Measurements from ENCODE around the gene TBC1D22A.
"Not testable (repeated sequence)": the region's sequence is repeated elsewhere in the genome, so short reads cannot be mapped to it uniquely, and the experiment has no call there.

Gene TBC1D22A

DNA sequence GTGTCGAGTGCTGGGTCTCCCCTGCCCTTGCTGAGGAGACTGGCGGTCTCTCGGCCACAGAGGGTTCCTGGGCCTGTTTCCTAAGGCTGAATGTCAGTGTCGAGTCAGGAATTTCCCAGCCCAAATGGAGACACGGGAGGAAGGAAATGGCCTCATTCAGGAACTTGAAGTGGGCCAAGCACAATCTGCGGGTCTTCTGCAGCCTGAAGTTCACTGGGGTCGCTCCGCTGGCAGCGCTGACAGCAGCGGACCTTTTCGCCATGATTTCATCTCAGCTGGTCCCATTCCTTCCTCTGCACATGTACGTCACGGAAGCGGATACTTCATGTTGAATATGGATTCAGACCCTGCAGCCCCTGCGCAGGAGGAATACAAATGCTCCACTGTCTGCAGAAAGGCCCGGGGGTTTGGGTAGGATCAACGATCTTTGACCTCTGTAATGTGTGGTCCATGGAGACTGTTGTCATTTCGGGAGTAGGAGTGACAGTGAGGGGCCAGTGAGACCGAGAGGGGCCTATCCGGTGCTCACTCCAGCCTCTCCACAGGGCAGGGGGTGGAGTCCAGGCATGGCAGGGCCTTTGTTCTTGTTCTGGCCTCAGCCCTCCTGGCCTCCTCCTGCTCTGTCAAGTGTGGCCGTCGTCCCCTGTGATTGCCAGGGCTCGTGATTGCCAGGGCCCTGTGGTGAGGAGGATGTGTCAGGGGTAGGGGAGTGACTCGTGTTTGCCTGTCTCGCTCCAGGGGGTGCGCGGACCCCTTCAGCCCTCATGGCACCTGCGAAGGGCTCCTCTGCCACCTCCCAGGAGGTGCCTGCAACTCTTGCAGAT lies 402.3 kb downstream of the TBC1D22A start:
- DNase-seq: no peak

DNA sequence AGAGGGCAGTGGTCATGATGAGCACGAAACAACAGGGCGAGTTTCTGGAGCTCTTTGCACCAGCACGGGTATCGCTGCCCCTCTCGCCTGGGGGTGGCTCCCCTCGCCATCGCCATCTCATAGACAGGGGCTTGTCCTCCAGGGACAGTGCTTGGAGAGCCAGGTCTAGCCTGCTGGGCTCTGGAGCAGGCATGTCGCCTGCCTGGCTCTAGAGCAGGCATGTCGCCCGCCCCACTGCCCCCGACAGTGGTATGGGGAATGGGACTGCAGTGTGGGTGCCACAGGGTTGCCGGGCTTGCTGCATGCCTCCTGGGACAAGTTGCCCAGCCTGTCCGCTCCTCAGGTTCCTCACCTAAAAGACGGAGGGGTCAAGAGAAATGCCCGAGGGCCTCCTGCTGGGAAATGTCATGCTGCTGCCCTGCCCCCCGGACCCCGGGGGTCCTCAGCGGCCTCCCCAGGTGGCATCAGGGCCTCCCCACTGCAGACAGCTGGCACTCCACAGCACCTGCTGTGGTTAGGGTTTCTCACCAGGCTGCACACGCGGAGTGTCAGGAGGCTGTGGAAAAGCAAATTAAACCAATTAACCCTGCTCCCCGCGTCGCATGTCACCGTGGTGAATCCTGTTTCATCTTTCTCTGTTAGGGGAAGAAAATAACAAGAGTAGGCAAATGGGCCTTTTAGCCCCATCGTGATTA lies 403.0 kb downstream of the TBC1D22A start:
- no peak for DNase-seq

DNA sequence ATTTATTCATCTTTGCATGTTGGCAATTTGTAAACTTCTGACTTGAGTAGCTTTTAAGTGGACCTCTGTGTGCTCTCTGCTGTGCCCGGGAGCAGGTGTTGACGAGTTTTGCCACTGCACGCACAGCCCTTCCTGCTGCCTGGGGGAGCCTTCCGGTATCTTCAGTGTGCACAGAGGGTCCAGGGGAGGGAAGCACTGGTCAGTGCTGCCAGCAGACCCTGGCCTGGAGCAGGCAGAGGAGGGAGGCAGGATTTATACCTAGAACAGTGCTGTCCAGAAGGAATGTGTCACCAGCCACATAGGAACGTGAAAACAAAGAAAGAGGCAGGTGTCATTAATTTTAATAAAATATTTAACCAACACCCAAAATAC lies 403.6 kb downstream of the TBC1D22A start:
- no peak for DNase-seq

DNA sequence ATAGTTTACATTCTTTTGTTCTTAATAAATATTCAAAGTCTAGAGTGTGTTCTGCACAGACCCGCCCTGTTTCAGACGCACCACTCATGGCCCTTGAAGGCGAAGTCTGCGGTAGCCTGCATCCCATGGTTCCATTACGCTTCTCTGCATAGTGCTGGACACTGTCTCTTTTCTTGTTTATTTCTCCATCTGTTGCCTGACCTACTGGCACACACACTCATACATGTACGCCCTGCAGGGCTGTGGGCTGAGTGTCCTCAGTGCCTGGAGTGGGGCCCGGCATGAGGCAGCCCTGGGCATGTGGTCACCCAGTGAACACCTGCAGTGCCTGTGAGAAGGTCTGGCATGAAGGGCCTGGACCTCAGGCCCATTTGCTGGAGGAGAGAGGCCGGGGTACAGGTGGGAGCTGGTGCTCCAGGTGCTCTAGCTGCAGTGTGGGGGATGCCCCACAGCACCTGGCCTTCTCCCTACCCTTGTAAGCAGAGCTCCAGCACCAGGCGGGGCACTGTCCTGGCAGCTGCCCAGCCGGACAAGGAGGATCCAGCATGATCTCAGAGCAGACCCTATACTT lies 404.1 kb downstream of the TBC1D22A start:
- no peak for DNase-seq

DNA sequence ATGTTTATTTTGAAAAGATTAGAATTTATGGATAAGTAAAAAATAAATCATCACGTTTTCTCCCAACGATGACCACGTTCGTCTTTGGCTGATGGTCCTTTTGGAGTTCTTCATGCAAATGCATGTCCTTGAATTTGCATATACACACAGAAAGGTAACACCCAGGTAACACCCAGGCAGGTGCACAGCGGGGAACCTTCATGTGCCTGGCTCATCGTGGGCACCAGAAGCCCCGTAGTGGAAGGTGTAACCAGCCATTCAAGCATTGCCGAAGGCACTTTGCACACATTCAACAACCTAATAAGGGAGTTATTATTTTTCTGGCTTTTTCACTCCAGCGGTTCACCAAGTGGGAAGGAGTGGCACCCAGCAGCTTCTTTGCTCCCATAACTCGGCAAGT lies 404.6 kb downstream of the TBC1D22A start:
- DNase-seq: no peak

DNA sequence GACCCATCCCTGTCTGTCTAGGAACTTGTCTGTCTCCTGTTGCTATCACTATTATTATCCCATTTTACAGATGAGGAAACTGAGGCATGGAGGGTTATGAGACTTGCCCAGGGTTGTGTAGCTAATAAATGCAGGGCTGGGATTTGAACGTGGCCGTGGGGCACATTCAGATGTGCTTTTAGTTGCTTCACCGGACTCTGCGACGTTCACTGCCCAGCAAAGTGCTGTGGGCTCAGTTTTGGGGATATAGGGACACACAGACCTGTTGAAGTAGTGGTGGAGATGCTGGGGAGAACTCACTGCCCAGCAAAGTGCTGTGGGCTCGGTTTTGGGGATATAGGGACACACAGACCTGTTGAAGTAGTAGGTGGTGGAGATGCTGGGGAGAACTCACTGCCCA lies 405.5 kb downstream of the TBC1D22A start:
- DNase-seq: not testable (repeated sequence)

DNA sequence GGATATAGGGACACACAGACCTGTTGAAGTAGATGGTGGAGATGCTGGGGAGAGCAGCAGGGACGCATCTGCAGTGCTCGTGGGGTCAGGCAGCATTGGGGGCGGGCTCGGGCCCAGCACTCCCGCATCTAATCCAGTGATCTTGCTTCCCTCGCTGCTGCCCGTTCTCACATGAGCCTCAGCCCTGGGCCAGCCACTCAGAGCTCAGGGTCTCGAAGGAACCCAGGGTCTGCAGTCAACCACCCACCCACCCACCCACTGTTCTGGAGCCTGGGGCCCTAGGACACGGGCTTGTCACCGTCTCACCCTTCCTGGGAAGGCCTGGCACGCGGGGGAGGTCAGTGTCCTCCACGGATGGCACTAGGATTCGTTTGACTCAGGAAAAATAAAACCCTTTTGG lies 406.0 kb downstream of the TBC1D22A start:
- no peak for DNase-seq

DNA sequence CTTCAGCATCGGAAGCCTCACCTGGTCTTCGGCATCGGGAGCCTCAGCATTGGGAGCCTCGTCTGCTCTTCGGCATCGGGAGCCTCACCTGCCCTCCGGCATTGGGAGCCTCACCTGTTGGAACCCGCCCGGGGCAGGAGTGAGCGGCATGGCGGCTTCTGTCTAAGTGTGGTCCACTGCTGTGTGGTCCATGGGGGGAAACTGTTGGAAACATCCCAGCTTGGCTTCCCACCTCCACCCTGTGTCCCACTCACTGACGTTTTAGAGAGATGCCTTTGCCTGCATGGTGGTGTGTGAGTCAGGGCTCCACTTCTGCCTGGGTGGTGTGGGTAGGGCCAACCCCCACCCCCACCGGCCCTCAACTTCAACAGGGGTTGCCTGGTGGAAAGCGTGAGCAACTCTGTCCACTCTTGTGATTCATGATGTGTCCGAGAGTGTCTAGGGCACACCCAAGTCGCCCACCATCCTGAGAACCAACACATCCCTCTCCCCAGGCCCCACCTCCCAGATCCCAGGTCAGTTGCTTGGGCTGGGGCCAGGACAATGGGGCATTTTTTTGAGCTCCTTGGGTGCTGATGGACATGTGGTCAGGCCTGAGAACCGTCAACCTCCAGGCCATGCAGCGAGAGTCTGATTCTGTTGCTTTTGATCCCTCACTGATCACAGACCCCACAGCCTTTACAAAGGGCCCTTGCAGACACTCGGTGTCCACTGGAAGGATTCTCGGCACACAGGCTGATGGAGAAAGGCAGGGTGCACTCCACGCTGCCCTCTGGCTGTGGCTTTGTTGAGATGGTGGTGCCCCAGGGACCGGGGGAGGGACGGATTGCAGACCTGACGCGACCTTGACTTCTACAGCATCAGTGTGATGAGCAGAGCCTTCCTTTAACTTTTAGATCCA lies 406.7 kb downstream of the TBC1D22A start:
- DNase-seq: no peak

DNA sequence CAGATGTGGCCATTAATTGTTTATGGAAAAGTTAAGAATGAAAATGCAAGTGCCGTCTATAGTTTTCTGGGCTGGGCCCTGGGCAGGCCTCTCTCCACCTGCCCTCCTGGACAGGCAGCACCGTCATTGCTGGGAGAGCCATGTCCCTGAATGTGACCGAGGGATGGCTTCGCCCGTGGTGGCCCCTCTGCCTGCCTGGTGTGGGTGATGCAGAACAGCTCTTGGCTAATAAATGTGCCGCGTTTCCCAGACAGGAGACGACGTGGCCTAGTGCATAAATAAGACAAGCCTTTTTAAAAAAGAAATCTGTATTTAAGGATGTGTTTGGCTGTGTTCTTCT lies 407.3 kb downstream of the TBC1D22A start:
- DNase-seq: no peak

DNA sequence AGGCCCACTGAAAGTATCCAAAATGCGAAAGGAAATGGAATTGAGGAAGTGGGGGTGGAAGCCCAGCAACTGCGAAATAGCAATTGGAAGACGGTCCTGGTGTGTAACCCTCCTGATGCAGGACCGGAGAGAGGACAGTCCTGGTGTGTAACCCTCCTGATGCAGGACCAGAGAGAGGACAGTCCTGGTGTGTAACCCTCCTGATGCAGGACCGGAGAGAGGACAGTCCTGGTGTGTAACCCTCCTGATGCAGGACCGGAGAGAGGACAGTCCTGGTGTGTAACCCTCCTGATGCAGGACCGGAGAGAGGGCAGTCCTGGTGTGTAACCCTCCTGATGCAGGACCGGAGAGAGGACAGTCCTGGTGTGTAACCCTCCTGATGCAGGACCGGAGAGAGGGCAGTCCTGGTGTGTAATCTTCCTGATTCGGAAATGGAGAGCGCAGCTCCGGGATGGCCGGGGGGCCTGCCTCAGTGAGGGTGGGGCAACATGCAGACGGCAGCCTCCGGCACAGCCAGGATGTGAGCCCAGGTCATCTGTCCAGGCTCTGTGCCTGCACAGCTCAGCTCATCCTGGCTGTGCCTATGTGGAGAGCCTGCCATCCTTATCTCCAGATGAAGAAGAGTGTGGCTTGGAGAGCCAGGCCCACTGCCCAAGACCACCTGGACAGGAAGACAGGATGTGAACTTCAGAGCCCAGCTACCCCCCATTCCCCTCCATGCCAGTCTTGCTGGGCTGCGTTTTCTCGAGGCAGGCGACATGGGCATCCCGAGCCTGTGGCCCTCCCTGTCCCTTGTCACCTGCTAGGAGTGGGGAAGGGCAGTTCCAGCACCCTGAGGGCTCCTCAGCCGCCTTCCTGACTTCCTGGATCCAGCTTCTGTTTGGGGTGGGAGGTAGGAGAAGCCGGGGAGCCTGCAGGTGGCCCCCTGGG lies 408.3 kb downstream of the TBC1D22A start:
- not testable (repeated sequence) for DNase-seq

DNA sequence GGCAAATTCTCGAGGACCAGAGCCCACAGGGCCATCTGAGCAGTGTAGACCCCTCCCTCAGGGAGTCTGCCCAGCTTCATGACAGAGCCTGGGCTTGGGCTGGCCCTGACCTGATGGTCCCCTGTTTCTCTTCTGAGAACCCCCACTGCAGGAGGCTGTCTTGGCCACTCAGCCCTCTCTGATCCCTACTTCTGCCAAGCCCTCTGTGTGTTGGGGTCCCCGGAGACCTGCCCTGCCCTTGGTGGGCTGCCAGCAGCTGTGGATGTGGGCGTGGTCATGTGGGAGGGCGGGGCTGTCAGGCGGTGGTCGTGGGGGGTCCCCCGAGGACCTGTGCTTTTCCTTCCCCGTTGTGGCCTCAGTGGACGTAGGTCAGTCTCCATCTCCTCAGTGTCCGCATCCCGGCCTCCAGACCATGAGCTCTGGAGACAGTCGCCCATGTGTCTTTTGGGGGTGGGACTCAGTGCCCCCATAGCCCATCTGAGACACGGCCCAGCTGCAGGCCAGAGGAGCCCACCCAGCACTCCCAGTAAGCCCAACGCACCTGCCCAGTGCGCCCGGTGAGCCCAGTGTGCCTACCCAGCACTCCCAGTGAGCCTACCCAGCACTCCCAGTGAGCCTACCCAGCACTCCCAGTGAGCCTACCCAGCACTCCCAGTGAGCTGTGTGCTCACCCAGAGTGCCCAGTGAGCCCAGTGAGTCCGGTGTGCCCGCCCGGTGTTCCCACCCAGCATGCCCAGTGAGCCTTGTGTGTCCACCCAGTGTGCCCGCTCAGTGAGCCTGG lies 409.2 kb downstream of the TBC1D22A start:
- DNase-seq: no peak

DNA sequence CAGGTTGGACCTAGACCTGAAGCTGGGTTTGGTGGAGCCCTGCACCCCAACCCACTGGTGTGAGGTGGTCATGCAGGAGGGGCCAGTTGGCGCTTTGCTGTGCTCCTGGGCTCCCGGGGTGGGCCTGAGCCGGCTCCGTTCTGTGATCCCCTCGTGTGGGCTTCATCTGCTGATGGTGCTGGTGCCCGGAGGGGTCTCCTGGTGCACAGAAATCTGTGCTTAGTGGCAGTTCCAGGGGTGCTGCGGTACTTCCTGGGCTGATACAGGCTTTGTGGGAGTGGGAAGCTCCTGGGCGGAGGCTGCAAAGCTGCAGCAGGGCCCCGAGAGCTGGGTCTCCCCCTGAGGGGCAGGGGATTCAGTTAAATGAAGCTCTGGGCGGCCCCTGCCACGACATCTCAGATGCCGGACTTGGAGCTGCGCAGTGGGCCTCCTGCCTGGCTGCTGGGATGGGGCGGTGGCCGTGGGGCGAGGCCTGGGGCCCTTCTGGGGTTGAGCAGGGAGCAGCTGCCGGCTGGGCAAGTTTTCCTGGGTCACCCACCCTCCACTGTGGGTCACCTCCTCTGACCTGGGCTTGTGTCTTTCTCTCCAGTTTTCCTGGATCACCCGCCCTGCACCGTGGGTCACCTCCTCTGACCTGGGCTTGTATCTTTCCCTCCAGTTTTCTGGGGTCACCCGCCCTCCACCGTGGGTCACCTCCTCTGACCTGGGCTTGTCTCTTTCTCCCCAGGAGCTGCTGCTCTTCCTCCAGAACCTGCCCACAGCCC lies 410.5 kb downstream of the TBC1D22A start:
- no peak for DNase-seq

DNA sequence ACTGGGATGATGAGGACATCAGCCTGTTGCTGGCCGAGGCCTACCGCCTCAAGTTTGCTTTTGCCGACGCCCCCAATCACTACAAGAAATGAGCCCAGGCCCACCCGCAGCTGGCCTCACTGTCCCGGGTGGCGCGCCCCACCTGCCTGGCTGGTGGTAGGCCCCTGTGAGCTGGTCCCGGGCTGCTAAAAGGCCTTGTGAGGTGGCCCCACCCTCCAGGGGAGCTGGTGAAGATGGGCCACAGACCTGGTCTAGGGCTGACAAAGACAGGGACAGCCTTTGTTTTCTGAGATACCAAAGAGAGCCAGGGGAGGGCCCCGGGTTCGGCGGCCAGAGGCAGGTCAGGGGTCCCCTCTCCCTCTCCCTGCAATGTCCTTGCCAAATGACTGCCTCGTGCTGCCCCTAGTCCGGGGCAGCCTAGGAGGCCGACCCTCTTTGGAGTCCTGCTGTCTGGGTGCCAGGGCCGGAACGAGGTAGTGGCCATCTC lies 411.1 kb downstream of the TBC1D22A start:
- DNase-seq: no peak

DNA sequence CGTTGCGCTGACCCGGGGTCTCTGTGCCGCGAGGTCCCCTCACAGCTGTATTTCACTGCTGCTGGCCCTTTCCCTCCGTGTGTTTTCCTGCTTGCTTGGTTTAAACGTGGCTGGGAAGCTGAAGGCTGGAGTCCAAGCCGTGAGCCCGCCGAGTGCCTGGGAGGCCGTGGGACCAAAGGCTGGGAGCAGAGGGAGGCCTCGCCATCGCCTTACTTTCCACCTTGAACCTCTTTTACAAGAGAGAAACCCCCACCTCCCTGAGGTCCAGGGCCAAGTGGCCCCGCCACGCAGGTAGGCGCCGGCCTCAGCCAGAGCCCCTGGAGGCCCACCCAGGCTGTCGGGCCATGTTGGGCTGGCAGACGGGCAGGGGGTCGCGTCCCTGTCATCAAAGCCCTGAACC lies 411.6 kb downstream of the TBC1D22A start:
- DNase-seq: no peak

DNA sequence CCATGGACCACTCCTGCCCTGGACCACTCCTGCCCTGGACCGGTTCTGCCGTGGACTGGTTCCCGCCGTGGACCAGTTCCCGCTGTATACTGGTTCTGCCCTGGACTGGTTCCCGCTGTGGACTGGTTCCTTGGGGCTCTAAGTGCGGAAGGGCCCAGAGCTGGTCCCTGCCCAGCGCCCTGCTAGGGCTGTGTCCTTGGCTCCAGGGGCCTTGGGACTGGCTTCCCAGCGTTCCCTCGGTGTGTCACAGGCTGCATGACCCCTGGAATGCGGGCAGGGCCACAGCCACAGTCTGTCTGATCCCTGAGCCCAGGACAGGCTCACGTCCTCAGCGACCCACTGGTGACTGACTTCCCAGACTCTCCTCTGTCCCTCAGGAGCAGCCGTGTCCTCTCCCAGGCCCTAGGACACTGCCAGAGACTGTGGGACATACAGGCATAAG lies 412.2 kb downstream of the TBC1D22A start:
- DNase-seq: no peak

DNA sequence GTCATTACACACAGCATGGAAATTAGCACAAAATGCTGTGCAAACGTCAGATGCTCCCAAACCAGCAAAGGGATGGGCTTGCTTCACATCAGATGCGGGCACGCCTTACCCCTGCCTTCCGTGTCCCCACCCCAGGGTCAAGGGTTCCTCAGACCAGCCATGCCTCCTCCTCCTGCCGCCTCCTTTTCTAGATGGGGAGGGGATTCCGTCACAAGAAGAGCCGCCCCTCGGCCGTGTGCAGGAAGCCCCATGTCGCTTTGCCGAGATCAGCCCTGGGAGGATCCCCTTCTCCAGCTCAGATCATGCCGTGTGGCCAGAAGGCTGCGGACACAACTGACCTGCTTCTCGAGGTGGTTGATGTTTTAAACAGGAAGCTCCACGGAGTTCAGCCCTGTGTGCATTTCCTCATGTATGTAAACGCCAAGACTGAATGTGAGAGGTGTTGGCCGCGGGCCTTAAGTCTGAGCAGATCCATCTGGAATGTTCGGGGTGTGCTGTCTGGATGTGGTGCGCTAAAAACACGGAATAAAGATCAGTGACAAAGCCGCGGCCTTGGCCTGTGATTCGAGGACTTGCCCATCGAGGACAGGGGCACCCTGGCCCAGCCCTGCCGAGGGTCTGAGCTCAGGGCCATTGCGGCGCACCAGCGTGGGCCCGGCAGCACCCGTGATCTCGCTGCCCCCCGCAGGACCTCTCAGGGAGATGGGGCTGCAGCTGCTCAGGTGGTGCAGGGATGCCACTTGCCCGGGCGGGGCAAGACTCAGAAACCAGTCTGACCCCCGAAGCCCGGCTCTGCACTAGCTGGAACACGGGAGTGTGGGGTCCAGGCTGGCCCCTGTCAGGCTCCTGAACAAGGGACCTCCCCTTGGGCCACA lies 412.9 kb downstream of the TBC1D22A start:
- DNase-seq: no peak

DNA sequence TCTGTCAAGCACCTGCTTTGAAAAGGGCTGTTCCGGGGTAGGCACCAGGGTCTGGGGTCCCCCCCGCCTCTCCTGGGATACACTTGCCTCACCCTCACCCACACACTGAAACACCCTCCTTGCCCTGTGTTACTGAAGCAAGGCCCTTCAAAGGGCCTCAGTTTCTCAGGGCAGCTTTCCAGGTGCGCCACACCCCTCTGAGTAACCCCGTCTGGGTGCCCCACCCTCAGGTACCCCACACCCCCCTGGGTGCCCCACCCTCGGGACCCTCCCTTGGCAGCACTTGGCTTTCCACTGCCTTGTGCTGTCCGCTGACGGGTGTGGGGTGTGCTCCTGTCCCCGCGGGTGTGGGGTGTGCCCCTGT lies 413.6 kb downstream of the TBC1D22A start:
- no peak for DNase-seq

DNA sequence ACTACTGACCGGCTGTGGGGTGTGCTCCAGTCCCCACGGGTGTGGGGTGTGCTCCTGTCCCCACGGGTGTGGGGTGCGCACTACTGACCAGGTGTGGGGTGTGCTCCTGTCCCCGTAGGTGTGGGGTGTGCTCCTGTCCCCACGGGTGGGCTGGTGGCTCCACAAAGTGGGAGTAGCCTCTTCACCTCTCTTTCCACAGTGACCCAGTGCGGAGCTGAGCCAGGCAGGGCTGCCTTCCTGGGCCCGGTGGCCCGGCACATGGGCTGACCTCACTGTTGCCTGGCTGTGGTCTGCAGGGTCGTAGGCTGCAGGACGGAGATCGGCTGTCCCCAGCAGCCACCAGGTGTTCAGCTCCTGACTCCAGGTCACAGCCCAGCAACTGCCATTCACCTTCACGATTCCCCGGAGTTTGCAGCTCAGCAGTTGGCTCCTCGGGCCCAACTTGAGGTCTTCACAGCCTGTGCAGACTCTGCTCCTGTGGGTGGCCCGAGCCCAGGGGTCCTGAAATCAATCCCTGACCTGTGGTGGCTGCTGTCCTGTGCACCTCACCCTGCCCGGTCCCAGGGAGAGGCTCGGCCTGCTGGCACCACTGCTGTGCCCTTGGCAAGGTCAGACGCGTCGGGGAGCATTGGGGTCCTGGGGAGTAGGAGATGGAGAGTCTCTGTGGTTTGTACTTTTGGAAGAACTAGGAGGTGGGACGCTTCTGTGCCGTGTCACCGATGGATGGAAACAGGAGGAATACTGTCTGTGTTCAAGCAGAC lies 414.3 kb downstream of the TBC1D22A start:
- DNase-seq: no peak
